Fibroblast of lung (primary cell): Measurements from ENCODE around the gene UTF1. TPM values are rescaled to one million over a fixed set of nuclear protein-coding genes. Genes with fewer than 3 reads are reported as not detected.

ENCODE experiments used
- DNase-seq, 2 donors: peaks; one replicate each; pipeline versions ENCODE4 v3.0.0 to v3.0.0-alpha.2; 2010; ENCODE audit warnings: low read depth in 2 of 2
- H2AFZ ChIP-seq: 2 replicates; pipeline ENCODE4 v1.5.1; 2012; ENCODE audit warnings: low read length, control low read depth, inconsistent platforms
- H3K27ac ChIP-seq: 2 replicates; pipeline ENCODE4 v1.5.1; 2011; ENCODE audit warnings: low read length, control low read depth; ENCODE audit not compliant: insufficient read depth
- H3K27me3 ChIP-seq: 2 replicates; pipeline ENCODE4 v1.5.1; 2011; ENCODE audit warnings: mild to moderate bottlenecking, low read length; ENCODE audit not compliant: control insufficient read depth, insufficient read depth
- H3K36me3 ChIP-seq: 2 replicates; pipeline ENCODE4 v1.5.1; 2011; ENCODE audit warnings: low read length; ENCODE audit not compliant: control insufficient read depth, insufficient read depth
- H3K4me1 ChIP-seq: 2 replicates; pipeline ENCODE4 v1.5.1; 2011; ENCODE audit warnings: low read length; ENCODE audit not compliant: control insufficient read depth, insufficient read depth; ENCODE audit errors: extremely low read depth
- H3K4me2 ChIP-seq: 2 replicates; pipeline ENCODE4 v1.5.1; 2011; ENCODE audit warnings: low read length, control low read depth; ENCODE audit not compliant: insufficient read depth; ENCODE audit errors: extremely low read depth
- H3K4me3 ChIP-seq, 4 experiments: fragments of 200-600 bp in 1 of 4; sonication (generic) in 1 of 4; replicated peaks in 1 of 4; 2 replicates each; pipeline ENCODE4 v1.5.1; 2011 to 2016; ENCODE audit warnings: low read length in 4 of 4, low read depth in 3 of 4, mild to moderate bottlenecking in 3 of 4, control low read depth in 2 of 4, inconsistent platforms in 1 of 4, mixed read lengths in 1 of 4; ENCODE audit not compliant: insufficient read depth in 1 of 4; ENCODE audit errors: control extremely low read depth in 1 of 4
- H3K79me2 ChIP-seq: 2 replicates; pipeline ENCODE4 v1.5.1; 2012; ENCODE audit warnings: mild to moderate bottlenecking, low read length, inconsistent platforms; ENCODE audit not compliant: control insufficient read depth, insufficient read depth
- H3K9ac ChIP-seq: 2 replicates; pipeline ENCODE4 v1.5.1; 2011; ENCODE audit warnings: mild to moderate bottlenecking, low read length, control low read depth; ENCODE audit not compliant: insufficient read depth
- H3K9me3 ChIP-seq: 2 replicates; pipeline ENCODE4 v1.5.1; 2012; ENCODE audit warnings: low read depth, low read length; ENCODE audit not compliant: control insufficient read depth, insufficient read depth
- H4K20me1 ChIP-seq: 2 replicates; pipeline ENCODE4 v1.5.1; 2011; ENCODE audit warnings: low read length; ENCODE audit not compliant: control insufficient read depth, insufficient read depth; ENCODE audit errors: extremely low read depth
- EZH2 ChIP-seq: IDR thresholded peaks from 2 replicates; pipeline ENCODE4 v1.5.1; 2012; ENCODE audit warnings: low read length, control low read depth, mild to moderate bottlenecking; ENCODE audit errors: missing control alignments
- polyA plus RNA-seq, 2 donors: library from polyadenylated mRNA; depleted of rRNA in 1 of 2; stranded (reverse) in 1 of 2; unstranded in 1 of 2; fragments of >200 nt; gene quantifications; 2 replicates each; pipeline ENCODE4 v1.2.1, GENCODE V29; 2011 to 2012; ENCODE audit warnings: missing spikeins in 1 of 2
- total RNA-seq: library from RNA; depleted of rRNA; stranded (reverse); fragments of >200 nt; gene quantifications from 2 replicates; pipeline ENCODE4 v1.2.1, GENCODE V29; 2014
- TF ChIP-seq, protein P1 (sequence below), 2 donors: IDR thresholded peaks in 1 of 2; conservative IDR thresholded peaks in 1 of 2; 1 replicate in 1 of 2; 2 replicates in 1 of 2; pipeline ENCODE4 v1.5.1; 2011 to 2012; ENCODE audit warnings: low read length in 2 of 2, control low read depth in 1 of 2, inconsistent platforms in 1 of 2, low read depth in 1 of 2, mild to moderate bottlenecking in 1 of 2

UTF1 gene
- total and polyA plus RNA-seq, 2 donors (not counting 1 experiment from before 2014, with no cell fraction given), result not detected

DNA sequence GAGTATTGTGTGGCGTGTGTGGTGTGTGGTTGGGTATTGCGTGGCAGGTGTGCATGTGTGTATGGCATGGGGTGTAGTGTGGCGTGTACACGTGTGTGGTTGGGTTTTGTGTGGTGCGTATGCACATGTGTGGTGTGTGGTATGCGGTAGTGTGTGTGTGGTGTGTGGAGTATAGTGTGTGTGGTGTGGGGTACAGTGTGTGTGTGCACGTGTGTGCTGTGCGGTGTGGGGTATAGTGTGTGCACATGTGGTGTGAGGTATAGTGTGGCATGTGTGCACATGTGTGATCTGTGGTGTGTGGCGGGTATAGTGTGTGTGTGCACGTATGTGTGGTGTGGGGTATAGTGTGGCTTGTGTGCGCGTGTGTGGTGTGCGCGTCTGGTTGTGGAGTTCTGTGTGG, 20.9 kb upstream of the UTF1 start:
- no peak overlapping the region for H3K4me2 ChIP-seq
- no peaks in the 10 kb centered on the region for H3K4me1 ChIP-seq
- TF ChIP-seq EZH2, result no peak
- TF ChIP-seq, protein P1, sequence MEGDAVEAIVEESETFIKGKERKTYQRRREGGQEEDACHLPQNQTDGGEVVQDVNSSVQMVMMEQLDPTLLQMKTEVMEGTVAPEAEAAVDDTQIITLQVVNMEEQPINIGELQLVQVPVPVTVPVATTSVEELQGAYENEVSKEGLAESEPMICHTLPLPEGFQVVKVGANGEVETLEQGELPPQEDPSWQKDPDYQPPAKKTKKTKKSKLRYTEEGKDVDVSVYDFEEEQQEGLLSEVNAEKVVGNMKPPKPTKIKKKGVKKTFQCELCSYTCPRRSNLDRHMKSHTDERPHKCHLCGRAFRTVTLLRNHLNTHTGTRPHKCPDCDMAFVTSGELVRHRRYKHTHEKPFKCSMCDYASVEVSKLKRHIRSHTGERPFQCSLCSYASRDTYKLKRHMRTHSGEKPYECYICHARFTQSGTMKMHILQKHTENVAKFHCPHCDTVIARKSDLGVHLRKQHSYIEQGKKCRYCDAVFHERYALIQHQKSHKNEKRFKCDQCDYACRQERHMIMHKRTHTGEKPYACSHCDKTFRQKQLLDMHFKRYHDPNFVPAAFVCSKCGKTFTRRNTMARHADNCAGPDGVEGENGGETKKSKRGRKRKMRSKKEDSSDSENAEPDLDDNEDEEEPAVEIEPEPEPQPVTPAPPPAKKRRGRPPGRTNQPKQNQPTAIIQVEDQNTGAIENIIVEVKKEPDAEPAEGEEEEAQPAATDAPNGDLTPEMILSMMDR (conservative IDR thresholded peaks at IDR 0.05 in 1 of 2, IDR thresholded peaks at IDR 0.05 in 1 of 2; ENCODE audit: low read depth in 1 of 2, low read length in 2 of 2), result no peak
- peaks cover 2% of the 10 kb centered on the region for H3K9me3 ChIP-seq
- H3K79me2 ChIP-seq, result no peaks in the 10 kb centered on the region
- H4K20me1 ChIP-seq, result no peaks in the 10 kb centered on the region
- no peak overlapping the region for H3K9ac ChIP-seq
- no peak overlapping the region for H2AFZ ChIP-seq
- H3K36me3 ChIP-seq, result no peaks in the 10 kb centered on the region
- DNase-seq, result no peak
- H3K4me3 ChIP-seq, result no peak overlapping the region
- H3K27ac ChIP-seq, result no peak overlapping the region
- no peaks in the 10 kb centered on the region for H3K27me3 ChIP-seq

DNA sequence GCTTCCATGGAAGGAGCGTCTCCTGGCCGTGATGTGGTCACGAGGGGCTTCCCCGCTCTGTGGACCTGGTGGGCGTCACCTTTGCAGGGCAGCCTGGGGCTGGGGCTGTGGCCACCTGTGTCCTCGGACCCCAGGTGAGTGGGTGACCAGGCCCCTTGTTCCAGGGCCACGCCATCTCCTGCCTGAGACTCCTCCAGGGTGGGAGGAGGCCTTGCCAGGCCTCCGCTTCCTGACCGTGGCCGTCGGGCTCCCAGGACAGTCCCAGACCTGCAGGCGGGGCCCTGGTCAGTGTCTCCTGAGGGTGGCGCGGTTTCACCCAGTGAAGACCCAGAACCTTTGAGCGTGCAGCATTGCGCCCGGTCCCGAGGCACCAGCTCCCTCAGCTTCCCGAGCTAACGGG, 20.4 kb upstream of the UTF1 start:
- TF ChIP-seq, protein P1 (conservative IDR thresholded peaks at IDR 0.05 in 1 of 2, IDR thresholded peaks at IDR 0.05 in 1 of 2; ENCODE audit: low read depth in 1 of 2, low read length in 2 of 2), result no peak
- no peak for TF ChIP-seq EZH2
- H3K4me1 ChIP-seq, result no peaks in the 10 kb centered on the region
- H3K9ac ChIP-seq, result no peak overlapping the region
- H3K27me3 ChIP-seq, result no peaks in the 10 kb centered on the region
- no peaks in the 10 kb centered on the region for H3K79me2 ChIP-seq
- H3K27ac ChIP-seq, result no peak overlapping the region
- H3K36me3 ChIP-seq, result no peaks in the 10 kb centered on the region
- H2AFZ ChIP-seq, result no peak overlapping the region
- no peaks in the 10 kb centered on the region for H4K20me1 ChIP-seq
- H3K4me3 ChIP-seq, result no peak overlapping the region
- H3K9me3 ChIP-seq, result peaks cover 2% of the 10 kb centered on the region
- H3K4me2 ChIP-seq, result no peak overlapping the region
- DNase-seq, result no peak

DNA sequence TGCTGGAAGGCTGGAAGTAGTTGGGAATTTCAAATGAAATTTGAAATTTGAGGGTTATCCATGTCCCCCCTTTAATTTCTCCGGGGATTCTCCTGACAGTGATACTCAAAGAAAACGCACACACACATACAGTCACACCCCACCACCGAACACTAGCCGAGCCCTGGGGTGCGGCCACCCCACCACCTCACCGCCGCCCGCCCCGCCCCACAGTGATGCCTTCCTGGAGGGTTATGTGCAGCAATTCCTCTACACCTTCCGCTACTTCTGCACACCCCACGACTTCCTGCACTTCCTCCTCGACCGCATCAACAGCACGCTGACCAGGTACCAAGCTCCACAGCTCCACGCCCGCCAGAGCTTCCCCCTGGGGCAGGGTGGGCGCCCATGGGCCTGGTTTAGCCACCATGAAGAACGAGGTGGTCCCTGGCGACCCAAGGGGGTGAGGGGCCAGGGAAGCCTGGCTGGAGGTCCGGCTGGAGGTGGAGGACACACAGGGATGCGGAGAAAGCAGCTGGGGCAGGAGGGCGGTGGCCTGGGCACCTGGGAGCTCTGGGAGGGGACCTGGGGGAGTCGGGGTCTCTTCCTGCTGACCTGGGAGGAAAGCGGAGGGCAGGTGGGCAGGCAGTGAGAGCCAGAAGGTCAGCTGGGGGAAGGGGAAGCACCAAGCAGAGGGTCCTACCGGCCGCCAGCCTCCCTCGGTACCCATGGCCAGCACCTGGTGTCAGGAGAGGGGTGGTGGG, 19.4 kb upstream of the UTF1 start:
- Histone ChIP-seq H3K4me2 (no peak overlapping the region), H3K9ac (no peak overlapping the region), H3K27me3 (no peaks in the 10 kb centered on the region), H2AFZ (no peak overlapping the region), H3K4me3 (no peak overlapping the region), H3K27ac (no peak overlapping the region), H4K20me1 (no peaks in the 10 kb centered on the region), H3K36me3 (no peaks in the 10 kb centered on the region), H3K4me1 (no peaks in the 10 kb centered on the region), H3K79me2 (no peaks in the 10 kb centered on the region), H3K9me3 (peaks cover 2% of the 10 kb centered on the region)
- TF ChIP-seq EZH2, result no peak
- TF ChIP-seq, protein P1 (conservative IDR thresholded peaks at IDR 0.05 in 1 of 2, IDR thresholded peaks at IDR 0.05 in 1 of 2; ENCODE audit: low read depth in 1 of 2, low read length in 2 of 2), result no peak
- no peak for DNase-seq
